Naive thymus-derived CD8-positive, alpha-beta T cell (primary cell): ENCODE results near the gene SRSF5. TPM values are rescaled to one million over a fixed set of nuclear protein-coding genes. Genes with fewer than 3 reads are reported as not detected.

Source experiments
- ATAC-seq, 2 donors: fragments of 150-1000 bp; cut with Tn5 transposase in 1 of 2; sonication (Bioruptor Pico), chemical (Tn5 transposase) in 1 of 2; 1 replicate in 1 of 2; 2 replicates in 1 of 2; pipeline ENCODE4 v1.10.0; 2021; ENCODE audit warnings: mild to moderate bottlenecking in 2 of 2, moderate library complexity in 2 of 2
- POLR2A ChIA-PET: fragments of 350-600 bp; sonication (Branson Sonifier 250); formaldehyde crosslinking; loops from one replicate; lab custom pipeline; 2021; ENCODE audit warnings: antibody characterized with exemption; lab: Charles Lee
- DNase-seq, 10 donors: peaks; one replicate each; pipeline versions ENCODE4 v3.0.0 to v3.0.0-alpha.2; 2020 to 2022
- H3K27ac Mint-ChIP-seq, 10 donors: one replicate each; pipeline ENCODE4 v1.8.0; 2020 to 2022; ENCODE audit warnings: mild to moderate bottlenecking in 10 of 10, mixed read lengths in 10 of 10, moderate library complexity in 4 of 10, inconsistent platforms in 1 of 10
- H3K27me3 Mint-ChIP-seq, 5 donors: one replicate each; pipeline ENCODE4 v1.8.0; 2021 to 2022; ENCODE audit warnings: mixed read lengths in 5 of 5
- H3K36me3 Mint-ChIP-seq, 3 donors: one replicate each; pipeline ENCODE4 v1.8.0; 2020 to 2022; ENCODE audit warnings: mixed read lengths in 3 of 3, mild to moderate bottlenecking in 2 of 3, inconsistent platforms in 1 of 3
- H3K4me1 Mint-ChIP-seq, 4 donors: one replicate each; pipeline ENCODE4 v1.8.0; 2021 to 2022; ENCODE audit warnings: mixed read lengths in 4 of 4
- H3K4me3 Mint-ChIP-seq, 10 donors: one replicate each; pipeline ENCODE4 v1.8.0; 2020 to 2022; ENCODE audit warnings: mild to moderate bottlenecking in 10 of 10, mixed read lengths in 10 of 10, moderate library complexity in 6 of 10, inconsistent platforms in 1 of 10
- H3K9me3 Mint-ChIP-seq, 9 donors: one replicate each; pipeline ENCODE4 v1.8.0; 2020 to 2022; ENCODE audit warnings: mixed read lengths in 9 of 9, mild to moderate bottlenecking in 3 of 9, inconsistent platforms in 1 of 9, moderate library complexity in 1 of 9
- polyA plus RNA-seq, 3 donors: library from polyadenylated mRNA; unstranded; fragments of 300-500 nt; fragmentation: Illumina TruSeq; gene quantifications; one replicate each; pipeline ENCODE4 v1.2.3, GENCODE V29; 2021
- total RNA-seq, 8 experiments: library from RNA in 2 of 8; stranded (reverse) in 2 of 8; gene quantifications; one replicate each; pipeline ENCODE4 v1.2.3 and lab custom pipeline; 2021 to 2026

The SRSF5 gene
- total and polyA plus RNA-seq, 5 experiments from 2014 or later, result 1,187 to 1,496 (median 1,279) TPM

DNA sequence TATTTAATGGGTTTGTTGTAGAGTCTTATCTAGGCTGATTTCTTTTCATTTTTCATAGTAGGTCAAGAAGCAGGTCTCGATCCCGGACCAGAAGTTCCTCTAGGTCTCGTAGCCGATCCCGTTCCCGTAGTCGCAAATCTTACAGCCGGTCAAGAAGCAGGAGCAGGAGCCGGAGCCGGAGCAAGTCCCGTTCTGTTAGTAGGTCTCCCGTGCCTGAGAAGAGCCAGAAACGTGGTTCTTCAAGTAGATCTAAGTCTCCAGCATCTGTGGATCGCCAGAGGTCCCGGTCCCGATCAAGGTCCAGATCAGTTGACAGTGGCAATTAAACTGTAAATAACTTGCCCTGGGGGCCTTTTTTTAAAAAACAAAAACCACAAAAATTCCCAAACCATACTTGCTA lies 4.2 kb downstream of the SRSF5 start:
- no peak for ATAC-seq
- Mint-ChIP-seq H3K4me3 (peak overlapping the region in 6 of 10 donors; percentile 44 to 99 (median 63)), H3K27me3 (peaks cover 0 to 6% (median 0%) of the 10 kb centered on the region in 5 donors), H3K27ac (peak overlapping the region in 6 of 10 donors; percentile 13 to 88 (median 48)), H3K4me1 (peaks cover 41 to 92% (median 84%) of the 10 kb centered on the region in 4 donors), H3K9me3 (no peaks in the 10 kb centered on the region), H3K36me3 (peaks cover 26 to 89% (median 66%) of the 10 kb centered on the region in 3 donors)
- POLR2A ChIA-PET, result no interaction called here
- no peak for DNase-seq

DNA sequence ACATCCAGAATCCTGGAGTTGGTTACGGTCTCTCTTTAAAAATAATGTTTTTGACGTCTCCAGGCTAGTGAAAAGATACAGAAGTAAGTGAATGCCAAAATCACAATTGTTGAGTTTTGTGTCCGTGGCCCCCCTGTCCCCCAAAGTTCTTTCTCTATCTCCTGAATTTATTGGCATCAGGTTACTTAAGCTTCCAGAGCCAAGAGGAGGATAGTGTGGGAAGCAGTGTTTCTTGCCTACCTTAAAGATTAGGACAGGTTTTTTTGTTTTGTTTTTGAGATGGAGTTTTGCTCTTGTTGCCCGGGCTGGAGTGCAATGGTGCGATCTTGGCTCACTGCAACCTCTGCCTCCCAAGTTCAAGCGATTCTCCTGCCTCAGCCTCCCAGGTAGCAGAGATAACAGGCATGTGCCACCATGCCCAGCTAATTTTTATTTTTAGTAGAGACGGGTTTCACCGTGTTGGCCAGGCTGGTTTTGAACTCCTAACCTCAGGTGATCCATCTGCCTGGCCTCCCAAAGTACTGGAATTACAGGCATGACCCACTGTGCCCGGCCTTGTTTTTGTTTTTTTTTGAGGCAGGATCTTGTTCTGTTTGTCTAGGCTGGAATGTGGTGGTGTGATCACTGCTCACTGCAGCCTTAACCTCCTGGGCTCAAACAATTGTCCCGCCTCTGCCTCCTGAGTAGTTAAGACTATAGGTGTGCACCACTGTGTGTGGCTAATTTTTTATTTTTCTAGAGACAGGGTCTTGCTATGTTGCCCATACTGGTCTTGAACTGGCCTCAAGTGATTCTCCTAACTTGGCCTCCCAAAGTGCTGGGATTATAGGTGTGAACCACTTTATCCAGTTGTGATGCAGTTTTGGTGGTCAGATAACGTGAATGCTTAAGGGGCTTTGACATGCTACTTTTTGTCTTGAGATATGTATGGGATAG lies 5.4 kb downstream of the SRSF5 start:
- H3K9me3 Mint-ChIP-seq, result no peaks in the 10 kb centered on the region
- H3K4me1 Mint-ChIP-seq, result peaks cover 49 to 95% (median 87%) of the 10 kb centered on the region in 4 donors
- H3K27ac Mint-ChIP-seq, result peak overlapping the region; percentile 31 to 88 (median 56)
- POLR2A ChIA-PET, result interaction anchor here (1.2 kb wide), 1 partner anchor 10 kb away, joined by 5 read pairs; no protein-coding TSS in a partner anchor
- peaks cover 23 to 95% (median 68%) of the 10 kb centered on the region in 3 donors for H3K36me3 Mint-ChIP-seq
- peaks cover 0 to 3% (median 0%) of the 10 kb centered on the region in 5 donors for H3K27me3 Mint-ChIP-seq
- ATAC-seq, result peak; percentile 1 to 9
- no peak for DNase-seq
- H3K4me3 Mint-ChIP-seq, result peak overlapping the region in 8 of 10 donors; percentile 6 to 55 (median 27)

DNA sequence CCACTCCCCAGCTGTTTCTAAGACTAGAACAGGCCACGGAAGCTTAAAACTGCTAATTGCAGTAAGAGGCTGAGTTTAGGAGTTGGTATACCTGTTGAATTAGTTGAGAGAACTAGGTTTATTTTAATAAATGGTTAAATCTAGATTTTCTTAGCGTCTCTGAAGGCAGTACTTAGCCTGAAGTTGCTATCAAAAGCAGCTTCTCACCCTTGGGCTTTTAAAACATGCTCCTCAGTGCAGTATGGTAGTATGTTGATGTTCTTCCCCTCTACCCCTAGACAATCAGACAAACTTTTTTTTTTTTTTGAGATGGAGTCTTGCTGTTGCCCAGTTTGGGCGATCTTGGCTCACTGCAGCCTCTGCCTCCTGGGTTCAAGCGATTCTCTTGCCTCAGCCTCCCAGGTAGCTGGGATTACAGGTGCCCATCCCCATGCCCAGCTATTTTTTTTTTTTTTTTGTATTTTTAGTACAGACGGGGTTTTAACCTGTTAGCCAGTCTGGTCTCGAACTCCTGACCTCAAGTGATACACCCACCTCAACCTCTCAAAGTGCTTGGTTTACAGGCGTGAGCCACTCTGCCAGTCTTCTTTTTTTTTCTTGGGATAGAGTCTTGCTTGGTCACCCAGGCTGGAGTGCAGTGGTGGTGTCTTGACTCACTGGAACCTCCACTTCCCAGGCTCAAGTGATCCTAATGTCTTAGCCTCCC lies 6.8 kb downstream of the SRSF5 start:
- Mint-ChIP-seq H3K36me3 (peaks cover 9 to 95% (median 58%) of the 10 kb centered on the region in 3 donors), H3K27me3 (no peaks in the 10 kb centered on the region), H3K4me1 (peaks cover 37 to 91% (median 85%) of the 10 kb centered on the region in 4 donors), H3K27ac (peak overlapping the region in 8 of 10 donors; percentile 0 to 88 (median 42)), H3K4me3 (peak overlapping the region in 3 of 10 donors; percentile 3 to 45 (median 16)), H3K9me3 (no peaks in the 10 kb centered on the region)
- ATAC-seq, result peak; percentile 20 to 24
- POLR2A ChIA-PET, result no interaction called here
- DNase-seq, result no peak

DNA sequence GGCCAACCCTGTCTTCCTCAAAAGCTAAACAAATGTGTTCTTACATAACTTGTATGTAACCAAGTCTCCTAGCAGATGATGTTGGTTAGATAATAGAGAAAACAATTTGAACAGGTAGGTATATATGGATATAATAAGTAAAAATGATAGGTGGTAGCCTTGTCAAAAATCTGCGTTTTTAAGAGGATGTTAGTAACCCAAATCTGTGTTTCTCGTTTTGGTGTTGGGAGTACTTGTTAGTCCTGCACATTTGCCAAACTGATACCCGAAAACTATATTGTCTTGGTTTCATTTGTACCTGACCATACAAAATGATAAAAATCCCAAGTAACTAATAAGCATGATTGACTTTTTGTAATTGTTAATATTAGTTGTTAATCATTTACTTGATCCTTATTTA lies 8.1 kb downstream of the SRSF5 start:
- H3K36me3 Mint-ChIP-seq, result peaks cover 0 to 94% (median 47%) of the 10 kb centered on the region in 3 donors
- no peak for ATAC-seq
- POLR2A ChIA-PET, result interaction anchor here (1.2 kb wide), 1 partner anchor 8 kb away, joined by 3 read pairs; the partner anchor contains the start of gene SRSF5
- no peak for DNase-seq
- peak overlapping the region in 3 of 10 donors; percentile 15 to 56 (median 50) for H3K4me3 Mint-ChIP-seq
- peak overlapping the region in 4 of 10 donors; percentile 48 to 88 (median 63) for H3K27ac Mint-ChIP-seq
- H3K27me3 Mint-ChIP-seq, result no peaks in the 10 kb centered on the region
- no peaks in the 10 kb centered on the region for H3K9me3 Mint-ChIP-seq
- H3K4me1 Mint-ChIP-seq, result peaks cover 34 to 83% (median 82%) of the 10 kb centered on the region in 4 donors

DNA sequence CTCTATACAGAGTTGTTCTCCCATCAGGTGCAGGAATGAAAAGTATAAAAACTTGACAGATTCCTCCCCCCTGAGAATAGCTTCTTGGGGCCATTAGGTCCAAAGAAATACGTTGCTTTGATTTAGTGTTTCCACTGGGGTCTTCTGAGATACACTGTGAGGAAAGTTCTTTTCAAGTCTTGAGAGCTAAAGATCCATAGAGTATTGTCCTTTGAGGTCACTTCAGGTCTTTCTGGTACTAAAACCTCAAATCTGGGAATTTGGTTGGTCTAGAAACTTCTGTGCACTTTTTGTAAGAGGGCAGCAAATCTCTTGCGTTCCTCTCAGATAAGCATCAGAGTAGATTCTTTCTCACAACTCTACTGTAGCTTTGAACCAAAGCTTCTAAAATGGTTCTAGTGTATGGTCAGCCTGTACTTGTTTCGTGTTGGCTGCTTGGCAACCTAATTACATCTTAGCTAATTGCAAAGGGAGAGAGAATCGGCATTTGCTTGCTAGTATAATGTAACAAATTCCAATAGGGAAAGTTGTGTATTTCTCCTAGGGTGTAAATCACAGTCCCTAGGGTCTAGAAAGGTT lies 10.0 kb downstream of the SRSF5 start:
- DNase-seq (no peak), ATAC-seq (no peak)
- H3K27ac Mint-ChIP-seq, result peak overlapping the region in 9 of 10 donors; percentile 12 to 84 (median 65)
- peak overlapping the region in 5 of 10 donors; percentile 25 to 57 (median 32) for H3K4me3 Mint-ChIP-seq
- H3K36me3 Mint-ChIP-seq, result peaks cover 0 to 93% (median 39%) of the 10 kb centered on the region in 3 donors
- peaks cover 33 to 83% (median 72%) of the 10 kb centered on the region in 4 donors for H3K4me1 Mint-ChIP-seq
- H3K27me3 Mint-ChIP-seq, result no peaks in the 10 kb centered on the region
- POLR2A ChIA-PET, result interaction anchor here (3.7 kb wide), 1 partner anchor 10 kb away, joined by 24 read pairs; the partner anchor contains the start of gene SRSF5
- H3K9me3 Mint-ChIP-seq, result no peaks in the 10 kb centered on the region

DNA sequence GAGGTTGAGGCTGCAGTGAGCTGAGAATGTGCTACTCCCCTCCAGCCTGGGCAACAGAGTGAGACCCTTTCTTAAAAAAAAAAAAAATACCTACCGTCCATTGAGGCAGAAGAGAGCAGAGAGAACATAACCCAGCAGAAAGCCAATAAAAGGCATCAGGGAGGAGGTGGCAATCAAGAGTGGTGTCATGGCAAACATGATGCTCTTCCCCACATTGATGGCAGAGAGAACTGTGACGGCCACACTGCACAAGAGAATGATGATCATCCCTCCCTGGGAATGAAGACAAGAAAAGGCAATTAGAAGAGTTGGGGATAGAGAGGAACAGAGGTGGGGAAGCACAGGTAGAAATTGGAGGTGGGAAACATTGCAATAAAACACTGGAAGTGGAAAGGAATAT lies 12.1 kb downstream of the SRSF5 start:
- POLR2A ChIA-PET, result interaction anchor here (3.7 kb wide), 1 partner anchor 12 kb away, joined by 24 read pairs; the partner anchor contains the start of gene SRSF5
- no peaks in the 10 kb centered on the region for H3K9me3 Mint-ChIP-seq
- no peaks in the 10 kb centered on the region for H3K27me3 Mint-ChIP-seq
- H3K4me1 Mint-ChIP-seq, result peaks cover 30 to 67% (median 53%) of the 10 kb centered on the region in 4 donors
- peak overlapping the region in 1 of 10 donors; percentile 68 for H3K4me3 Mint-ChIP-seq
- H3K36me3 Mint-ChIP-seq, result peaks cover 0 to 73% (median 25%) of the 10 kb centered on the region in 3 donors
- H3K27ac Mint-ChIP-seq, result peak overlapping the region in 8 of 10 donors; percentile 3 to 85 (median 56)
- ATAC-seq, result no peak
- DNase-seq, result no peak

DNA sequence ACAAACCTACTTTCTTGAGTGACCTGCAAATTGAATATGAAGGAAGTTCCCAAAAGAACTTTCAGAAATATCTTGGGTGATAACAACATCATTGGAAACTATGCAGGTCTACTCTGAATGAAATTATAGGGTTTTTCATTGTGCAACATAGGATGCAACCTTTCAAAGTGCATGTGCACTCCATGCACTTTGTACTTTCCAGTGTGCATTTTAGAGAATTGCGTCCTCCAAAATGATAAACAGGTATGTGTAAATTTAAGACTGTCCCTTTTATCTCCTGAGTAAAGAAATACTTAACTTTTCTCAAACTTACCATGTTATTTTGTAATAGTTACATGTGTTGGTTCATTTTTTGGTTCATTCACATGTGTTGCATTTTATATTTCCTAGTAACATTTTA lies 13.2 kb downstream of the SRSF5 start:
- Mint-ChIP-seq H3K36me3 (peaks cover 0 to 63% (median 16%) of the 10 kb centered on the region in 3 donors), H3K27me3 (no peaks in the 10 kb centered on the region), H3K9me3 (no peaks in the 10 kb centered on the region), H3K27ac (peak overlapping the region in 6 of 10 donors; percentile 4 to 80 (median 16)), H3K4me3 (no peak overlapping the region), H3K4me1 (peaks cover 28 to 57% (median 44%) of the 10 kb centered on the region in 4 donors)
- no peak for ATAC-seq
- DNase-seq, result no peak
- POLR2A ChIA-PET, result interaction anchor here (0.8 kb wide), 2 partner anchors 13 to 20 kb away, joined by 3 read pairs; partner anchors contain the start of gene SRSF5

DNA sequence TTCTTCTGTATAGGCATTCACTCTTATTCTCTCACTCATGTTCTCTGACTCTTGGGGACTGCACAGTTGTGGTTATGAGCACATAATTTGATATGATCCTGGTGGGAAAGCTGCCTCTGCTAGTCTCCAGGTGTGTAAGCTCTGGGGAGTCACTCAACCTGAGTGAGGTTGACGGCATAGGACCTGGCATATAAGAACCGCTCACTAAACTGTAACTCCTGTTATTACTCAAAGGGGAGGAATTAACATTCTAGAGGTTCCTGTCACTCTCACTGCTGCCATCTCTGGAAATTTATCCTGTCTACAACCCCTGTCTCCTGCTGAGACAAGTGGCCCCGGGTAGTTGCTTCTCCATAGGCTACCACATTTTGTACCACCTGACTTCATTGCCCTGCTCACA lies 14.0 kb downstream of the SRSF5 start:
- Mint-ChIP-seq H3K27ac (peak overlapping the region in 9 of 10 donors; percentile 31 to 80 (median 43)), H3K9me3 (no peaks in the 10 kb centered on the region), H3K36me3 (peaks cover 1 to 54% (median 13%) of the 10 kb centered on the region in 3 donors), H3K4me1 (peaks cover 23 to 49% (median 37%) of the 10 kb centered on the region in 4 donors), H3K4me3 (no peak overlapping the region), H3K27me3 (no peaks in the 10 kb centered on the region)
- no peak for DNase-seq
- POLR2A ChIA-PET, result interaction anchor here (0.8 kb wide), 1 partner anchor 14 kb away, joined by 3 read pairs; the partner anchor contains the start of gene SRSF5
- no peak for ATAC-seq

DNA sequence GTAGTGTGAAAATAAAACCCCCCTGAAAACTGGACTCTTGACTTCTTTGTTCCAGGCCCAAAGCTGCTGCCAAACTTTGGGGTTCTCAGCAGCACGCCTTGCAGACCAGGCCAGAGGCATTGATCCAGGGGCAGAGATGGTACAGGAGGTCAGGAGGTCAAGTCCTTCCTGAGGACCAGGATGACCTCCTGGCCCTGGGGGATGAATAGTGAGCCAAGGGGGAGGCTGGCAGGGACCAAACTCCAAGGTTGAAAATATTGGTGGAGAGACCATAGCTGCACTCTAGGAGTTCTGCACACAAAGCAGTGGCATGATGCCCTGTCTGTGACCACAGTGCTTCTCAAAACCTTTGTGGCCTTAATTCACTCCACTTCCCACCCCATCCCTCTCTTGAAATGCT lies 18.0 kb downstream of the SRSF5 start:
- DNase-seq (no peak), ATAC-seq (peak in 1 of 2 donors; percentile 8)
- Mint-ChIP-seq H3K4me1 (peaks cover 2 to 17% (median 10%) of the 10 kb centered on the region in 4 donors), H3K36me3 (peaks cover 3 to 17% (median 4%) of the 10 kb centered on the region in 3 donors), H3K27me3 (no peaks in the 10 kb centered on the region), H3K9me3 (no peaks in the 10 kb centered on the region), H3K4me3 (no peak overlapping the region), H3K27ac (peak overlapping the region in 2 of 10 donors; percentile 6 to 52)
- POLR2A ChIA-PET, result interaction anchor here (1.5 kb wide), 1 partner anchor 15 kb away, joined by 3 read pairs; no protein-coding TSS in a partner anchor

DNA sequence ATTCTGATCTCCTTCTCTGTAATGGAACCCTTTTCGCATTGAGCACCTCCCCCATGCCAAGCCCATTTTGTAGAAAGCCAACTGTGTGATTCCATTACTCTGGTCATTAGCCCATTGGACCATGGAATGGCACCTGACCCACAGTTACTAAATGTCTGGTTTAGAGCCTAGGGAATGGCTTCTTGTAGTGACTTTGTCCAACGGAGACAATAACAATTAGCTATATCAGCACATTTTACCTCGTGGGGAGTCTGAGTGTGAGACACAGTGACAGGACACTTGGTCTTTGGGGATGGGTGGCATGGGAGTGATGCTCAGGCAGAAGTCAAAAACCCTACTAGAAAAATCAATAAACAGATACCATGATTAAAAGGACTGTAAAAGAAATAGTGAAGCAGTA lies 19.7 kb downstream of the SRSF5 start:
- Mint-ChIP-seq H3K36me3 (peaks cover 0 to 4% (median 4%) of the 10 kb centered on the region in 3 donors), H3K4me3 (no peak overlapping the region), H3K27me3 (no peaks in the 10 kb centered on the region), H3K27ac (no peak overlapping the region), H3K4me1 (peaks cover 0 to 6% (median 3%) of the 10 kb centered on the region in 4 donors), H3K9me3 (no peaks in the 10 kb centered on the region)
- no peak for DNase-seq
- POLR2A ChIA-PET, result no interaction called here
- ATAC-seq, result no peak

DNA sequence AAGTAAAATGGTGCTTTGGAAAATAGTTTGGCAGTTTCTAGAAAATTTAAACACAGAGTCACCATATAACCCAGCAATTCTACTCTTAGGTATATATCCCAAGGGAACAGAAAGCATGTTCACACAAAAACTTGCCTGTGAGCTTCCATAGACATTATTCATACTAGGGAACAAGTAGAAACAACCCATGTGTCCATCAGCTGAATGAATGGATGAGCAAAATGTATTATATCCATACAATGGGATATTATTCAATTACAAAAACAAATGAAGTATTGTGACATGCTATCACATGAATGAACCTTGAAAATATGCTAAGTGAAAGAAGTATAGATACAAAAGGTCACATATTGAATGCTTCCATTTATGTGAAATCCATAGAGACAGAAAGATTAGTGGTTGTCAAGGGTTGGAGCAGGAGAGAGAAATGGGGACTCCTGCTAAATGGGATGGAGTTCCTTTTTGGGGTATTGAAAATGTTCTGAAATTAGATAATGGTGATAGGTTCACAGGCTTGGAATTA lies 22.2 kb downstream of the SRSF5 start:
- ATAC-seq, result no peak
- H3K9me3 Mint-ChIP-seq, result no peaks in the 10 kb centered on the region
- H3K4me3 Mint-ChIP-seq, result no peak overlapping the region
- no peak overlapping the region for H3K27ac Mint-ChIP-seq
- no peak for DNase-seq
- POLR2A ChIA-PET, result no interaction called here
- no peaks in the 10 kb centered on the region for H3K27me3 Mint-ChIP-seq
- peaks cover 0 to 2% (median 0%) of the 10 kb centered on the region in 4 donors for H3K4me1 Mint-ChIP-seq
- peaks cover 0 to 4% (median 0%) of the 10 kb centered on the region in 3 donors for H3K36me3 Mint-ChIP-seq
